K562 (cell line): ENCODE measurements around the gene SYNGR3. TPM values are rescaled to one million over a fixed set of nuclear protein-coding genes. Genes with fewer than 3 reads are reported as not detected.

Experiments
- HCFC1 ChIP-seq: IDR thresholded peaks from 2 replicates; pipeline ENCODE4 v1.6.1; 2012; ENCODE audit warnings: low read depth, low read length, improper control_type of control experiment
- KHSRP ChIP-seq: fragments of 450-650 bp; IDR thresholded peaks from 2 replicates; pipeline ENCODE4 v1.6.1; 2017
- MAFF ChIP-seq: IDR thresholded peaks from 2 replicates; pipeline ENCODE4 v1.6.1; 2012; ENCODE audit warnings: low read length, improper control_type of control experiment
- MCM3 ChIP-seq: fragments of 450-650 bp; IDR thresholded peaks from 2 replicates; pipeline ENCODE4 v1.6.1; 2016
- MEIS2 ChIP-seq: fragments of 450-650 bp; IDR thresholded peaks from 2 replicates; pipeline ENCODE4 v1.6.1; 2014; ENCODE audit warnings: mild to moderate bottlenecking; ENCODE audit not compliant: partially characterized antibody
- MTA2 ChIP-seq: fragments of 450-650 bp; IDR thresholded peaks from 2 replicates; pipeline ENCODE4 v1.6.1; 2016; ENCODE audit warnings: low read depth
- PHTF2 ChIP-seq: fragments of 250-450 bp; sonication (Bioruptor Pico); IDR thresholded peaks from 2 replicates; pipeline ENCODE4 v1.5.0; 2021; ENCODE audit warnings: mild to moderate bottlenecking
- RBM22 ChIP-seq: fragments of 200-400 bp; formaldehyde crosslinking; IDR thresholded peaks from 2 replicates; pipeline ENCODE4 v1.6.1; 2018; ENCODE audit warnings: low read length, low read depth; ENCODE audit not compliant: poor library complexity, severe bottlenecking
- ZFPM2 ChIP-seq: fragments of 250-450 bp; sonication (Bioruptor Pico); IDR thresholded peaks from 2 replicates; pipeline ENCODE4 v1.5.1; 2022; ENCODE audit warnings: mild to moderate bottlenecking
- ZNF124 ChIP-seq: sonication (generic); formaldehyde crosslinking; IDR thresholded peaks from 2 replicates; pipeline ENCODE4 v1.8.1; 2022; ENCODE audit warnings: missing genetic modification reagents
- ZNF174 ChIP-seq: fragments of 250-450 bp; sonication (Bioruptor Pico); IDR thresholded peaks from 2 replicates; pipeline ENCODE4 v1.4.0; 2020; ENCODE audit warnings: mild to moderate bottlenecking
- ZNF311 ChIP-seq: fragments of 250-450 bp; sonication (Bioruptor Pico); IDR thresholded peaks from 2 replicates; pipeline ENCODE4 v1.4.0; 2020; ENCODE audit warnings: mild to moderate bottlenecking, moderate library complexity
- ZZZ3 ChIP-seq: fragments of 450-650 bp; IDR thresholded peaks from 2 replicates; pipeline ENCODE4 v1.6.1; 2016; ENCODE audit warnings: antibody characterized with exemption, mild to moderate bottlenecking, moderate library complexity
- polyA plus RNA-seq, 8 experiments: library from polyadenylated mRNA; depleted of rRNA in 4 of 8; stranded (reverse) in 5 of 8; unstranded in 3 of 8; fragments of >200 nt; fragmentation: Nextera tagmentation in 2 of 8; fragmentation: Illumina TruSeq in 1 of 8; extraction: Ambion mirVana in 2 of 8; extraction: Trizol in 1 of 8; gene quantifications; 2 replicates each; pipeline versions ENCODE4 v1.2.1 to v1.2.3, GENCODE V29; 2011 to 2014; ENCODE audit warnings: inconsistent platforms in 1 of 8, missing spikeins in 1 of 8
- total RNA-seq, 7 experiments: library from RNA; depleted of rRNA in 6 of 7; stranded (reverse); fragments of >200 nt in 6 of 7; fragmentation: Illumina TruSeq in 2 of 7; extraction: Trizol in 2 of 7; gene quantifications; 2 replicates each; pipeline versions ENCODE4 v1.2.1 to v1.2.3, GENCODE V29; 2011 to 2021; ENCODE audit warnings: low replicate concordance in 1 of 7
- TF ChIP-seq, protein P1 (sequence below): fragments of 200-800 bp; sonication (Bioruptor generic); IDR thresholded peaks from 2 replicates; pipeline ENCODE4 v1.6.1; 2017; ENCODE audit warnings: missing genetic modification characterization, missing compliant biosample characterization
- TF ChIP-seq, protein P2 (sequence below), 2 experiments: fragments of 250-450 bp in 1 of 2; fragments of 450-650 bp in 1 of 2; sonication (Bioruptor Pico) in 1 of 2; IDR thresholded peaks; 2 replicates each; pipeline versions ENCODE4 v1.6.1 to v1.8.0; 2016 to 2021; ENCODE audit warnings: mild to moderate bottlenecking in 2 of 2, moderate library complexity in 2 of 2, missing compliant biosample characterization in 1 of 2, missing genetic modification characterization in 1 of 2
- TF ChIP-seq, protein P3 (sequence below): fragments of 450-650 bp; IDR thresholded peaks from one replicate; pipeline ENCODE4 v1.6.1; 2018; ENCODE audit warnings: mild to moderate bottlenecking, moderate library complexity; ENCODE audit not compliant: partially characterized antibody

Gene SYNGR3
- total and polyA plus RNA-seq, 9 of the 15 experiments (the other 6 are each of a cell fraction or from before 2014, with no cell fraction given), result 3.7 to 69.2 (median 36.3) TPM

DNA sequence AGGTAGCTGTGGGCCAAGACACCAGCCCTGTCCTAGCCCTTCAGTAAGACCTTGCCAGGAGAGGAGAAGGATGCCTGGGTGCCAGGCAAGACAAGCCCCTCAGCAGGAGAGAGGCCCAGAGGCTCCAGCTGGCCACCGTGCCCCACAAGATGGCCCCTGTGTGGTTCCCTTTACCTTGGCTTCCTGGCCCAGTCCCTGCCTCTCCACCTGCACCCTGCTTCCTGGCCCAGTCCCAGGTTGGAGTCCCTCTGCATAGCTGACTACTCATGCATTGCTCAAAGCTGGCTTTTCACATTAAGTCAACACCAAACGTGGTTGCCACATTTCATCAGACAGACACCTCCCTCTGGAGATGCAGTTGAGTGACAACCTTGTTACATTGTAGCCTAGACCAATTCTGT lies 4.0 kb downstream of the SYNGR3 start (continued):
- no peak for TF ChIP-seq MCM3
- TF ChIP-seq, protein P1, sequence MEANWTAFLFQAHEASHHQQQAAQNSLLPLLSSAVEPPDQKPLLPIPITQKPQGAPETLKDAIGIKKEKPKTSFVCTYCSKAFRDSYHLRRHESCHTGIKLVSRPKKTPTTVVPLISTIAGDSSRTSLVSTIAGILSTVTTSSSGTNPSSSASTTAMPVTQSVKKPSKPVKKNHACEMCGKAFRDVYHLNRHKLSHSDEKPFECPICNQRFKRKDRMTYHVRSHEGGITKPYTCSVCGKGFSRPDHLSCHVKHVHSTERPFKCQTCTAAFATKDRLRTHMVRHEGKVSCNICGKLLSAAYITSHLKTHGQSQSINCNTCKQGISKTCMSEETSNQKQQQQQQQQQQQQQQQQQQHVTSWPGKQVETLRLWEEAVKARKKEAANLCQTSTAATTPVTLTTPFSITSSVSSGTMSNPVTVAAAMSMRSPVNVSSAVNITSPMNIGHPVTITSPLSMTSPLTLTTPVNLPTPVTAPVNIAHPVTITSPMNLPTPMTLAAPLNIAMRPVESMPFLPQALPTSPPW, result no peak
- TF ChIP-seq MTA2, result no peak
- TF ChIP-seq ZFPM2 (CRISPR knock-in tag), result no peak
- no peak for TF ChIP-seq HCFC1
- TF ChIP-seq, protein P2, sequence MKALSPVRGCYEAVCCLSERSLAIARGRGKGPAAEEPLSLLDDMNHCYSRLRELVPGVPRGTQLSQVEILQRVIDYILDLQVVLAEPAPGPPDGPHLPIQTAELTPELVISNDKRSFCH (CRISPR knock-in tag; IDR thresholded peaks at IDR 0.05), result no peak
- TF ChIP-seq, protein P2 (tag; IDR thresholded peaks at IDR 0.05), result peak; percentile 64; the same call in 1 of the 2 replicates
- TF ChIP-seq ZZZ3, result no peak
- no peak for TF ChIP-seq ZNF124 (CRISPR knock-in tag)
- no peak for TF ChIP-seq MAFF
- TF ChIP-seq, protein P3, sequence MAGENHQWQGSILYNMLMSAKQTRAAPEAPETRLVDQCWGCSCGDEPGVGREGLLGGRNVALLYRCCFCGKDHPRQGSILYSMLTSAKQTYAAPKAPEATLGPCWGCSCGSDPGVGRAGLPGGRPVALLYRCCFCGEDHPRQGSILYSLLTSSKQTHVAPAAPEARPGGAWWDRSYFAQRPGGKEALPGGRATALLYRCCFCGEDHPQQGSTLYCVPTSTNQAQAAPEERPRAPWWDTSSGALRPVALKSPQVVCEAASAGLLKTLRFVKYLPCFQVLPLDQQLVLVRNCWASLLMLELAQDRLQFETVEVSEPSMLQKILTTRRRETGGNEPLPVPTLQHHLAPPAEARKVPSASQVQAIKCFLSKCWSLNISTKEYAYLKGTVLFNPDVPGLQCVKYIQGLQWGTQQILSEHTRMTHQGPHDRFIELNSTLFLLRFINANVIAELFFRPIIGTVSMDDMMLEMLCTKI, result no peak
- peak; percentile 51 for TF ChIP-seq MEIS2
- no peak for TF ChIP-seq KHSRP
- peak; percentile 59; the same call in 1 of the 2 replicates for TF ChIP-seq ZNF311 (CRISPR knock-in tag)
- no peak for TF ChIP-seq RBM22
- no peak for TF ChIP-seq PHTF2 (CRISPR knock-in tag)
- TF ChIP-seq ZNF174 (CRISPR knock-in tag), result no peak
